ENCODE data around the gene WDR47. TPM values are rescaled to one million over a fixed set of nuclear protein-coding genes. Genes with fewer than 3 reads are reported as not detected.

The WDR47 gene
- total and polyA plus RNA-seq, 2 of the 8 experiments (the other 6 are each of a cell fraction or from before 2014, with no cell fraction given), result 1.9 to 6.7 TPM

GRCh38 chr1:108976658-108977057 is 65.2 kb downstream of the WDR47 start:
- Histone ChIP-seq H3K4me3 (ENCODE audit: extremely low read depth in 1 of 4, insufficient read depth in 2 of 4, low read depth in 3 of 4, low read length in 4 of 4) (no peak overlapping the region), H2BK15ac (ENCODE audit: low read length) (no peak overlapping the region), H3K23ac (ENCODE audit: insufficient read length) (no peak overlapping the region), H2BK5ac (ENCODE audit: low read depth, low read length) (no peak overlapping the region), H3K27me3 (replicated peaks in 1 of 4; ENCODE audit: control insufficient read depth in 3 of 4, extremely low read depth in 1 of 4, insufficient read depth in 3 of 4, low read length in 3 of 4) (no peaks in the 10 kb centered on the region), H2AFZ (ENCODE audit: low read length) (no peak overlapping the region), H3K9me3 (ENCODE audit: insufficient read depth in 2 of 2, low read depth in 1 of 2, low read length in 1 of 2) (peaks cover 0 to 3% of the 10 kb centered on the region in 2 experiments; a peak in 1 of 4 replicates), H3K36me3 (ENCODE audit: control insufficient read depth in 2 of 4, insufficient read depth in 4 of 4, low read length in 3 of 4) (no peaks in the 10 kb centered on the region; a peak in 2 of 8 replicates), H3K23me2 (ENCODE audit: low read depth, low read length) (peaks cover 2% of the 10 kb centered on the region; the same call in 1 of the 2 replicates), H2BK120ac (replicated peaks; ENCODE audit: low read depth, low read length) (no peak overlapping the region), H3K56ac (replicated peaks; ENCODE audit: insufficient read length, low read depth, low read length) (no peak overlapping the region), H4K20me1 (replicated peaks in 1 of 2; ENCODE audit: control insufficient read depth in 1 of 2, insufficient read depth in 2 of 2, low read length in 2 of 2) (no peaks in the 10 kb centered on the region), H3K14ac (ENCODE audit: insufficient read length) (no peak overlapping the region), H3K79me2 (ENCODE audit: control insufficient read depth in 1 of 2, insufficient read depth in 2 of 2, low read length in 2 of 2) (no peaks in the 10 kb centered on the region), H2BK20ac (ENCODE audit: low read length) (no peak overlapping the region), H3K4ac (replicated peaks; ENCODE audit: insufficient read length, low read depth, low read length) (no peak overlapping the region), H3K4me1 (replicated peaks in 1 of 4; ENCODE audit: control insufficient read depth in 3 of 4, insufficient read depth in 4 of 4, low read length in 3 of 4) (no peaks in the 10 kb centered on the region), H4K5ac (ENCODE audit: insufficient read length, low read depth, low read length) (no peak overlapping the region), H3K9ac (replicated peaks in 1 of 4; ENCODE audit: extremely low read depth in 1 of 4, low read depth in 3 of 4, low read length in 3 of 4) (no peak overlapping the region), H3K18ac (ENCODE audit: extremely low read depth, low read length) (no peak overlapping the region), H3K4me2 (ENCODE audit: insufficient read depth in 1 of 2, low read depth in 2 of 2, low read length in 2 of 2) (no peak overlapping the region), H3K27ac (ENCODE audit: low read depth, low read length) (no peak overlapping the region), H3K79me1 (ENCODE audit: low read depth, low read length) (no peaks in the 10 kb centered on the region), H4K8ac (ENCODE audit: extremely low read depth, insufficient read depth, low read length) (no peak overlapping the region), H2AK5ac (ENCODE audit: low read depth, low read length) (no peak overlapping the region), H2BK12ac (ENCODE audit: low read depth, low read length) (no peak overlapping the region), H4K91ac (replicated peaks; ENCODE audit: insufficient read length, low read length) (no peak overlapping the region)
- no peak for TF ChIP-seq TEAD4 (IDR thresholded peaks at IDR 0.05; ENCODE audit: low read depth, low read length)
- TF ChIP-seq EZH2 (IDR thresholded peaks at IDR 0.05; ENCODE audit: low read depth, low read length, severe bottlenecking), result no peak
- no peak for TF ChIP-seq SAP30 (IDR thresholded peaks at IDR 0.05; ENCODE audit: insufficient read depth, insufficient replicate concordance, low read length)
- no peak for TF ChIP-seq SIX5 (IDR thresholded peaks at IDR 0.05; ENCODE audit: low read depth, low read length)
- no peak for TF ChIP-seq CREB1 (IDR thresholded peaks at IDR 0.05)
- no peak for TF ChIP-seq CEBPB (IDR thresholded peaks at IDR 0.05; ENCODE audit: low read depth, low read length)
- no peak for TF ChIP-seq RNF2 (IDR thresholded peaks at IDR 0.05; ENCODE audit: borderline replicate concordance, low read depth, low read length, missing control alignments, poor library complexity, severe bottlenecking)
- 85% methylated on average over 4 of the region's 4 CpGs; no CpG with 5 or more reads in 1 of the 2 experiments for WGBS, 2 experiments (ENCODE audit: extremely low coverage in 1 of 2, insufficient coverage in 1 of 2, insufficient read length in 1 of 2, insufficient replicate concordance in 2 of 2, low coverage in 1 of 2, low lambda C conversion rate in 2 of 2, missing lambda C conversion rate in 1 of 2)
- ChIA-PET CTCF (ENCODE audit: partially characterized antibody) (interaction anchor here (0.6 kb wide), 1 partner anchor 265 kb away, joined by 4 read pairs; no protein-coding TSS in a partner anchor), POLR2A (ENCODE audit: partially characterized antibody) (no interaction called here)
- DNase-seq (ENCODE audit: low read depth in 1 of 2, low spot score in 2 of 2), result no peak
- FAIRE-seq, result no peak
